CD14-positive monocyte (primary cell): Measurements from ENCODE around the gene SAG. TPM values are rescaled to one million over a fixed set of nuclear protein-coding genes. Genes with fewer than 3 reads are reported as not detected.

Source experiments
- DNase-seq, 3 donors: peaks; one replicate each; pipeline ENCODE4 v3.0.0-alpha.2; 2011 to 2022
- H2AFZ ChIP-seq: 2 replicates; pipeline ENCODE4 v1.6.0; 2012; ENCODE audit warnings: mild to moderate bottlenecking, low read depth, low read length, inconsistent platforms; ENCODE audit not compliant: insufficient read depth, poor library complexity, severe bottlenecking
- H3K27ac ChIP-seq, 2 donors: 1 replicate in 1 of 2; 2 replicates in 1 of 2; pipeline ENCODE4 v1.5.1; 2012 to 2013; ENCODE audit warnings: low read length in 2 of 2, control low read depth in 1 of 2, inconsistent platforms in 1 of 2, low read depth in 1 of 2, mild to moderate bottlenecking in 1 of 2
- H3K27me3 ChIP-seq, 2 donors: one replicate each; pipeline versions ENCODE4 v1.6.0 to v1.6.1; 2011 to 2013; ENCODE audit warnings: low read length in 2 of 2; ENCODE audit not compliant: control insufficient read depth in 2 of 2, insufficient read depth in 2 of 2
- H3K36me3 ChIP-seq, 2 donors: replicated peaks in 1 of 2; 1 replicate in 1 of 2; 2 replicates in 1 of 2; pipeline versions ENCODE4 v1.5.1 to v1.6.1; 2012 to 2013; ENCODE audit warnings: low read length in 2 of 2, control low read depth in 1 of 2, inconsistent platforms in 1 of 2, mild to moderate bottlenecking in 1 of 2; ENCODE audit not compliant: insufficient read depth in 2 of 2, control insufficient read depth in 1 of 2
- H3K4me1 ChIP-seq, 2 donors: 1 replicate in 1 of 2; 2 replicates in 1 of 2; pipeline versions ENCODE4 v1.5.1 to v1.6.1; 2012 to 2013; ENCODE audit warnings: low read length in 2 of 2, control low read depth in 1 of 2, inconsistent platforms in 1 of 2, mild to moderate bottlenecking in 1 of 2, moderate library complexity in 1 of 2; ENCODE audit not compliant: insufficient read depth in 2 of 2, control insufficient read depth in 1 of 2
- H3K4me2 ChIP-seq: replicated peaks from 2 replicates; pipeline ENCODE3; 2012; ENCODE audit warnings: low read length, moderate library complexity, mild to moderate bottlenecking; ENCODE audit not compliant: poor library complexity, severe bottlenecking; ENCODE audit errors: extremely low read depth
- H3K4me3 ChIP-seq, 3 experiments: fragments of 200-600 bp in 1 of 3; sonication (generic) in 1 of 3; replicated peaks in 1 of 3; 1 replicate in 2 of 3; 2 replicates in 1 of 3; pipeline ENCODE4 v1.5.1; 2011 to 2013; ENCODE audit warnings: low read length in 3 of 3, mild to moderate bottlenecking in 3 of 3, control low read depth in 2 of 3, low read depth in 2 of 3, inconsistent platforms in 1 of 3, moderate library complexity in 1 of 3
- H3K79me2 ChIP-seq: 2 replicates; pipeline ENCODE4 v1.6.0; 2012; ENCODE audit warnings: mild to moderate bottlenecking, control low read depth, inconsistent platforms, low read length, moderate library complexity; ENCODE audit not compliant: insufficient read depth
- H3K9ac ChIP-seq: 2 replicates; pipeline ENCODE4 v1.6.0; 2017; ENCODE audit warnings: low read length, mild to moderate bottlenecking; ENCODE audit not compliant: insufficient read depth, poor library complexity, severe bottlenecking
- H3K9me3 ChIP-seq, 2 donors: replicated peaks in 1 of 2; 1 replicate in 1 of 2; 2 replicates in 1 of 2; pipeline versions ENCODE4 v1.5.1 to v1.6.1; 2012 to 2013; ENCODE audit warnings: low read length in 2 of 2, control low read depth in 1 of 2; ENCODE audit not compliant: control insufficient read depth in 1 of 2, insufficient read depth in 1 of 2
- H4K20me1 ChIP-seq: 2 replicates; pipeline ENCODE4 v1.6.0; 2012; ENCODE audit warnings: mild to moderate bottlenecking, low read length, control low read depth, moderate library complexity; ENCODE audit not compliant: insufficient read depth
- H3K27ac Mint-ChIP-seq, 7 donors: one replicate each; pipeline ENCODE4 v1.8.0; 2020; ENCODE audit warnings: mild to moderate bottlenecking in 7 of 7, mixed read lengths in 7 of 7, moderate library complexity in 6 of 7, inconsistent platforms in 2 of 7
- H3K27me3 Mint-ChIP-seq, 3 donors: one replicate each; pipeline ENCODE4 v1.8.0; 2021 to 2022; ENCODE audit warnings: low read depth in 3 of 3, mild to moderate bottlenecking in 3 of 3, mixed read lengths in 3 of 3, moderate library complexity in 3 of 3, inconsistent platforms in 1 of 3
- H3K36me3 Mint-ChIP-seq, 2 donors: one replicate each; pipeline ENCODE4 v1.8.0; 2020; ENCODE audit warnings: mixed read lengths in 2 of 2, inconsistent platforms in 1 of 2, mild to moderate bottlenecking in 1 of 2
- H3K4me1 Mint-ChIP-seq: one replicate; pipeline ENCODE4 v1.8.0; 2020; ENCODE audit warnings: mild to moderate bottlenecking, mixed read lengths
- H3K4me3 Mint-ChIP-seq, 2 donors: one replicate each; pipeline ENCODE4 v1.8.0; 2020; ENCODE audit warnings: mild to moderate bottlenecking in 2 of 2, mixed read lengths in 2 of 2, moderate library complexity in 1 of 2
- H3K9me3 Mint-ChIP-seq, 7 donors: one replicate each; pipeline ENCODE4 v1.8.0; 2020 to 2022; ENCODE audit warnings: mixed read lengths in 7 of 7, mild to moderate bottlenecking in 6 of 7, moderate library complexity in 6 of 7, inconsistent platforms in 2 of 7
- WGBS: methylation state at CpG from one replicate; pipeline ENCODE4 v1.1.5; 2013; ENCODE audit warnings: missing lambda C conversion rate; ENCODE audit not compliant: insufficient coverage; 5-methylcytosine and 5-hydroxymethylcytosine counted together
- intact Hi-C, 2 donors: fragments of 100-400 bp; cut with micrococcal nuclease; formaldehyde crosslinking; loops; one replicate each; pipeline versions ENCODE4 v1.15.0 to v1.15.1; 2023
- polyA plus RNA-seq, 3 donors: library from polyadenylated mRNA; depleted of rRNA in 1 of 3; unstranded in 2 of 3; stranded (reverse) in 1 of 3; fragments of 300-500 nt in 2 of 3; fragments of >200 nt in 1 of 3; fragmentation: Illumina TruSeq in 2 of 3; gene quantifications; 1 replicate in 2 of 3; 2 replicates in 1 of 3; pipeline ENCODE4 v1.2.3, GENCODE V29; 2012 to 2021
- TF ChIP-seq, protein P1 (sequence below): fragments of 200-600 bp; IDR thresholded peaks from one replicate; pipeline ENCODE4 v1.8.0; 2022; ENCODE audit warnings: antibody characterized with exemption, mild to moderate bottlenecking

SAG gene
- polyA plus RNA-seq, 3 donors = 0.04 to 0.87 TPM; not detected in 1

GRCh38 chr2:233368756-233369155 lies 61.1 kb downstream of the SAG start:
- Mint-ChIP-seq H3K4me3 (no peak overlapping the region), H3K9me3 (peaks cover 0 to 2% (median 0%) of the 10 kb centered on the region in 7 donors), H3K4me1 (peaks cover 54% of the 10 kb centered on the region), H3K27ac (peak overlapping the region in 5 of 7 donors; percentile 14 to 75 (median 36)), H3K27me3 (peaks cover 0 to 2% (median 0%) of the 10 kb centered on the region in 3 donors), H3K36me3 (peaks cover 23 to 67% of the 10 kb centered on the region in 2 donors)
- DNase-seq = no peak
- intact Hi-C loops = no loop called here
- Histone ChIP-seq H3K4me3 (no peak overlapping the region), H4K20me1 (peaks cover 80% of the 10 kb centered on the region), H3K4me2 (no peak overlapping the region), H3K9ac (no peak overlapping the region), H3K27ac (peak overlapping the region in 1 of 2 donors; percentile 34), H2AFZ (no peak overlapping the region), H3K9me3 (no peaks in the 10 kb centered on the region), H3K4me1 (peaks cover 26 to 42% of the 10 kb centered on the region in 2 donors), H3K36me3 (peaks cover 14 to 35% of the 10 kb centered on the region in 2 donors), H3K79me2 (peaks cover 100% of the 10 kb centered on the region), H3K27me3 (no peaks in the 10 kb centered on the region)
- TF ChIP-seq, protein P1, sequence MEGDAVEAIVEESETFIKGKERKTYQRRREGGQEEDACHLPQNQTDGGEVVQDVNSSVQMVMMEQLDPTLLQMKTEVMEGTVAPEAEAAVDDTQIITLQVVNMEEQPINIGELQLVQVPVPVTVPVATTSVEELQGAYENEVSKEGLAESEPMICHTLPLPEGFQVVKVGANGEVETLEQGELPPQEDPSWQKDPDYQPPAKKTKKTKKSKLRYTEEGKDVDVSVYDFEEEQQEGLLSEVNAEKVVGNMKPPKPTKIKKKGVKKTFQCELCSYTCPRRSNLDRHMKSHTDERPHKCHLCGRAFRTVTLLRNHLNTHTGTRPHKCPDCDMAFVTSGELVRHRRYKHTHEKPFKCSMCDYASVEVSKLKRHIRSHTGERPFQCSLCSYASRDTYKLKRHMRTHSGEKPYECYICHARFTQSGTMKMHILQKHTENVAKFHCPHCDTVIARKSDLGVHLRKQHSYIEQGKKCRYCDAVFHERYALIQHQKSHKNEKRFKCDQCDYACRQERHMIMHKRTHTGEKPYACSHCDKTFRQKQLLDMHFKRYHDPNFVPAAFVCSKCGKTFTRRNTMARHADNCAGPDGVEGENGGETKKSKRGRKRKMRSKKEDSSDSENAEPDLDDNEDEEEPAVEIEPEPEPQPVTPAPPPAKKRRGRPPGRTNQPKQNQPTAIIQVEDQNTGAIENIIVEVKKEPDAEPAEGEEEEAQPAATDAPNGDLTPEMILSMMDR = no peak
- 74% methylated on average over 5 of the region's 5 CpGs for WGBS

GRCh38 chr2:233369462-233369861 lies 61.8 kb downstream of the SAG start:
- H3K4me3 Mint-ChIP-seq = peak overlapping the region in 1 of 2 donors; percentile 57
- Histone ChIP-seq H3K4me2 (no peak overlapping the region), H4K20me1 (peaks cover 86% of the 10 kb centered on the region), H2AFZ (no peak overlapping the region), H3K79me2 (peaks cover 100% of the 10 kb centered on the region), H3K27me3 (no peaks in the 10 kb centered on the region), H3K4me1 (peaks cover 26 to 42% of the 10 kb centered on the region in 2 donors), H3K4me3 (no peak overlapping the region), H3K9ac (peak overlapping the region; percentile 21), H3K36me3 (peaks cover 16 to 36% of the 10 kb centered on the region in 2 donors), H3K9me3 (no peaks in the 10 kb centered on the region), H3K27ac (peak overlapping the region in 1 of 2 donors; percentile 34)
- peak overlapping the region; percentile 10 to 75 (median 34) for H3K27ac Mint-ChIP-seq
- 85% methylated on average over 7 of the region's 8 CpGs for WGBS
- DNase-seq = no peak
- peaks cover 0 to 2% (median 0%) of the 10 kb centered on the region in 7 donors for H3K9me3 Mint-ChIP-seq
- TF ChIP-seq, protein P1 = no peak
- peaks cover 0 to 2% (median 0%) of the 10 kb centered on the region in 3 donors for H3K27me3 Mint-ChIP-seq
- intact Hi-C loops = no loop called here
- peaks cover 22 to 68% of the 10 kb centered on the region in 2 donors for H3K36me3 Mint-ChIP-seq
- peaks cover 53% of the 10 kb centered on the region for H3K4me1 Mint-ChIP-seq
